Loucy (cell line): ENCODE measurements around the gene ANXA5.

Source experiments
- H2AFZ ChIP-seq: fragments of 200-600 bp; sonication (generic); 2 replicates; pipeline ENCODE4 v1.6.0; 2016; ENCODE audit warnings: antibody characterized with exemption, mild to moderate bottlenecking, low read length, moderate library complexity
- H3F3A ChIP-seq: fragments of 200-600 bp; 2 replicates; pipeline ENCODE4 v1.6.0; 2016; ENCODE audit warnings: antibody characterized with exemption, low read depth, mild to moderate bottlenecking
- H3K27me3 ChIP-seq: fragments of 200-600 bp; sonication (generic); 2 replicates; pipeline ENCODE4 v1.6.1; 2014; ENCODE audit warnings: low read length, mild to moderate bottlenecking; ENCODE audit not compliant: insufficient read depth, poor library complexity, severe bottlenecking
- H3K36me3 ChIP-seq: fragments of 200-600 bp; sonication (generic); 2 replicates; pipeline ENCODE4 v1.6.1; 2016; ENCODE audit warnings: low read length; ENCODE audit not compliant: insufficient read depth
- H3K4me1 ChIP-seq: fragments of 200-600 bp; sonication (generic); 2 replicates; pipeline ENCODE4 v1.5.1; 2014; ENCODE audit warnings: low read length, mild to moderate bottlenecking; ENCODE audit not compliant: insufficient read depth, poor library complexity, severe bottlenecking
- H3K4me2 ChIP-seq: fragments of 200-600 bp; sonication (generic); 2 replicates; pipeline ENCODE4 v1.6.0; 2014; ENCODE audit warnings: antibody characterized with exemption, low read length, low read depth, mild to moderate bottlenecking; ENCODE audit not compliant: poor library complexity, severe bottlenecking
- H3K4me3 ChIP-seq: fragments of 200-600 bp; sonication (generic); 2 replicates; pipeline ENCODE4 v1.5.1; 2014; ENCODE audit warnings: low read length, mild to moderate bottlenecking, mixed read lengths; ENCODE audit not compliant: poor library complexity, severe bottlenecking
- H3K79me2 ChIP-seq: fragments of 200-600 bp; sonication (generic); 2 replicates; pipeline ENCODE4 v1.6.1; 2014; ENCODE audit warnings: low read length; ENCODE audit not compliant: insufficient read depth
- H3K9ac ChIP-seq: fragments of 200-600 bp; sonication (generic); 2 replicates; pipeline ENCODE4 v1.6.0; 2014; ENCODE audit warnings: mild to moderate bottlenecking, low read depth, low read length, moderate library complexity; ENCODE audit not compliant: poor library complexity, severe bottlenecking
- H3K9me2 ChIP-seq: fragments of 200-600 bp; sonication (generic); replicated peaks from 2 replicates; pipeline ENCODE4 v1.6.1; 2016; ENCODE audit warnings: low read depth, low read length, mixed read lengths
- H3K9me3 ChIP-seq: fragments of 200-600 bp; sonication (generic); 2 replicates; pipeline ENCODE4 v1.6.1; 2014; ENCODE audit warnings: mild to moderate bottlenecking, antibody characterized with exemption, low read length, low read depth; ENCODE audit not compliant: insufficient read depth
- H4K20me1 ChIP-seq: fragments of 200-600 bp; sonication (generic); 2 replicates; pipeline ENCODE4 v1.6.0; 2014; ENCODE audit warnings: antibody characterized with exemption, low read length, mild to moderate bottlenecking; ENCODE audit not compliant: insufficient read depth, poor library complexity, severe bottlenecking
- EZH2phosphoT487 ChIP-seq: fragments of 200-600 bp; IDR thresholded peaks from 2 replicates; pipeline ENCODE4 v1.6.1; 2018; ENCODE audit warnings: antibody characterized with exemption, mild to moderate bottlenecking, moderate library complexity, borderline replicate concordance
- TF ChIP-seq, protein P1 (sequence below): fragments of 200-600 bp; sonication (generic); conservative IDR thresholded peaks from 2 replicates; pipeline ENCODE4 v1.5.1; 2014; ENCODE audit warnings: mild to moderate bottlenecking, antibody characterized with exemption, low read length

ANXA5 gene

DNA sequence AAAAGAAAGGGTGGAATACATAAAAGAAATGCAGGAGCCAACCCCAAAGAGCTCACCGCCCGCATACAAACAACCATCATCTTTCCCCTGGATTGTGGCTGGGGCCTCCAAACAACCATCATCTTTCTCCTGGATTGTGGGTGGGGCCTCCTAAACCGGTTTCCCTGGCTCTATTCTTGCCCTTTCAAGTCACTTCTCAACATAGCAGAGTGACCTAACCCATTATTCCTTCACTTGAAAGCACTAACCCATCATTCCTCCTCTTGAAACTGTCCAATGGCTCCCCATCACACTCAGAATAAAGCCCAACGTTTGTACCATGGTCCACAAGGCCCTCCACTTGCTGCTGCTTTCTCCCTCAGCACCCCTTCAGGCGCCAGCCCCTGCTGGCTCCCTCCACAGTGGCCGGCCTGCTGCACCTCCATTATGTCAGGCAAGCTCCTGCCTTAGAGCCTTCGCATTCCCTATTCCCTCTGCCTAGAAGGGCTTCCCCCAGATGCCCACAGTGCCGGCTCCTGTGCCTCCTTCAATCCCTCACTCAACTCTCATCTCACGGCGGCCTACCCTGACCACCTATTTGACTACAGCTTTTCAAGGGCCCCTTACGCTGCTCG, 44.1 kb upstream of the ANXA5 start:
- H3K4me3 ChIP-seq = no peak overlapping the region
- TF ChIP-seq EZH2phosphoT487 = no peak
- TF ChIP-seq, protein P1, sequence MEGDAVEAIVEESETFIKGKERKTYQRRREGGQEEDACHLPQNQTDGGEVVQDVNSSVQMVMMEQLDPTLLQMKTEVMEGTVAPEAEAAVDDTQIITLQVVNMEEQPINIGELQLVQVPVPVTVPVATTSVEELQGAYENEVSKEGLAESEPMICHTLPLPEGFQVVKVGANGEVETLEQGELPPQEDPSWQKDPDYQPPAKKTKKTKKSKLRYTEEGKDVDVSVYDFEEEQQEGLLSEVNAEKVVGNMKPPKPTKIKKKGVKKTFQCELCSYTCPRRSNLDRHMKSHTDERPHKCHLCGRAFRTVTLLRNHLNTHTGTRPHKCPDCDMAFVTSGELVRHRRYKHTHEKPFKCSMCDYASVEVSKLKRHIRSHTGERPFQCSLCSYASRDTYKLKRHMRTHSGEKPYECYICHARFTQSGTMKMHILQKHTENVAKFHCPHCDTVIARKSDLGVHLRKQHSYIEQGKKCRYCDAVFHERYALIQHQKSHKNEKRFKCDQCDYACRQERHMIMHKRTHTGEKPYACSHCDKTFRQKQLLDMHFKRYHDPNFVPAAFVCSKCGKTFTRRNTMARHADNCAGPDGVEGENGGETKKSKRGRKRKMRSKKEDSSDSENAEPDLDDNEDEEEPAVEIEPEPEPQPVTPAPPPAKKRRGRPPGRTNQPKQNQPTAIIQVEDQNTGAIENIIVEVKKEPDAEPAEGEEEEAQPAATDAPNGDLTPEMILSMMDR = no peak
- H2AFZ ChIP-seq = no peak overlapping the region
- no peaks in the 10 kb centered on the region for H3K36me3 ChIP-seq
- no peaks in the 10 kb centered on the region for H3K9me2 ChIP-seq
- H3K79me2 ChIP-seq = no peaks in the 10 kb centered on the region
- H3F3A ChIP-seq = no peaks in the 10 kb centered on the region
- no peak overlapping the region for H3K9ac ChIP-seq
- H3K9me3 ChIP-seq = no peaks in the 10 kb centered on the region
- H3K27me3 ChIP-seq = no peaks in the 10 kb centered on the region
- no peaks in the 10 kb centered on the region for H3K4me1 ChIP-seq
- H3K4me2 ChIP-seq = no peak overlapping the region
- no peaks in the 10 kb centered on the region for H4K20me1 ChIP-seq

DNA sequence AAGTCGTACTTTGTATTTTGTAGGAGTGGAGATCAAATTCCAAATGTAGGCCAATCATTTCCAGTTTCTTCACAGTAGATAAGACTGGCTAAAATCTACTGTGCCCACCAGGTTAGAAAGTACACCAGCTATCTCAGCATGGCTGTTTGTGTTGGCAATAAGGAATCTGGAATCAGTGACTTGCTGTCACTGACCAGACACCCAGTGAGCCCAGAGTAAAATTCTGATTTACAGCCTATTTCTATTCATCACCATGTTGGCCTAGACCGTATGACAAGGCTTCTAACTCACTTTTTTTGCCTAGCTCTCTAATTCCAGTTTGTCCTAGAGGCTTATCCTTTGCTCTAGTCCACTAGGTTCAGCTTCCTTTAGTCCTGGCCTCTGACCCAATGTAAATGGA, 42.8 kb upstream of the ANXA5 start:
- no peaks in the 10 kb centered on the region for H3K36me3 ChIP-seq
- no peaks in the 10 kb centered on the region for H3F3A ChIP-seq
- no peak overlapping the region for H2AFZ ChIP-seq
- no peaks in the 10 kb centered on the region for H4K20me1 ChIP-seq
- no peak overlapping the region for H3K4me2 ChIP-seq
- H3K27me3 ChIP-seq = no peaks in the 10 kb centered on the region
- no peaks in the 10 kb centered on the region for H3K9me2 ChIP-seq
- no peaks in the 10 kb centered on the region for H3K9me3 ChIP-seq
- H3K79me2 ChIP-seq = no peaks in the 10 kb centered on the region
- no peak overlapping the region for H3K9ac ChIP-seq
- H3K4me1 ChIP-seq = no peaks in the 10 kb centered on the region
- no peak overlapping the region for H3K4me3 ChIP-seq
- TF ChIP-seq EZH2phosphoT487 = no peak
- TF ChIP-seq, protein P1 = no peak

DNA sequence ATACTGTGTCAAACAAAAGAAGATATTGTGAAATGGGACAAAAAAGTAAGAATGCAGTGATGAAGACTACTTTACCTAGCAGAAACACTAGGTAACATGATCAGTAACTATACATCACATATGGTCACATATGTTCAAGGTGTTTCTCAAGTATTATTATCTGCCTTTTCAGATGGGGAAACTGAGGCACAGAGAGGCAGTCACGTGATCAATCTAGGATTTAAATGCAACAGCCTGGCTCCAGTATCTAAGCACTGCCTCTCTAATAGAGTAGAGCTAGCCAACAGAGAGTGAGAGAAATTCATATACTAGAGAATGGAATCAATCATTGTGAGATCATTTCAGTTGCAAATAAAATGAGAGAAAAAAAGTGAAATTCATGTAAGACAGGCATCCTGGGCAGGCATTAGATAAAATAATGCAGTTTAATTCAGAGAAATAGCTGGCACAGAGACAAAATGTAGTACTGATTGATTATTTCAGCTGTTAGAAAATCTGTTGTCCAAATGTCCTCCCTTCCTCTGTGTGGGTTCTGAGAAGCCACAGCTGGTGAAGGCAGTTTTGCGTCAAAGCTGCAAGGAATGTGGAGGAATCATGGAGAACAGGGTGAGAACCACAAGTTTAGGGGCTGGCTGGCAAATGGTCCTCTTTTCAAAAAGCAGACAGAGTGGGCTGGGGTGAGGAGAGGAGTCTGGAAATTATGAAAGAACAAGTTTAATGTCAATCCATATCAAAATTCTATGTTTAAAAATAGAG, 42.2 kb upstream of the ANXA5 start:
- H2AFZ ChIP-seq = no peak overlapping the region
- H3K4me2 ChIP-seq = no peak overlapping the region
- no peaks in the 10 kb centered on the region for H4K20me1 ChIP-seq

More for the DNA sequence above, 42.2 kb upstream of the ANXA5 start:
- H3K4me1 ChIP-seq = no peaks in the 10 kb centered on the region
- no peak overlapping the region for H3K4me3 ChIP-seq
- TF ChIP-seq EZH2phosphoT487 = no peak
- TF ChIP-seq, protein P1 = no peak
- no peaks in the 10 kb centered on the region for H3K36me3 ChIP-seq
- H3K9me2 ChIP-seq = no peaks in the 10 kb centered on the region
- H3K27me3 ChIP-seq = no peaks in the 10 kb centered on the region
- no peaks in the 10 kb centered on the region for H3F3A ChIP-seq
- H3K79me2 ChIP-seq = no peaks in the 10 kb centered on the region
- no peaks in the 10 kb centered on the region for H3K9me3 ChIP-seq
- no peak overlapping the region for H3K9ac ChIP-seq
